ENCODE measurements around the gene MRPL12.

Gene MRPL12

DNA sequence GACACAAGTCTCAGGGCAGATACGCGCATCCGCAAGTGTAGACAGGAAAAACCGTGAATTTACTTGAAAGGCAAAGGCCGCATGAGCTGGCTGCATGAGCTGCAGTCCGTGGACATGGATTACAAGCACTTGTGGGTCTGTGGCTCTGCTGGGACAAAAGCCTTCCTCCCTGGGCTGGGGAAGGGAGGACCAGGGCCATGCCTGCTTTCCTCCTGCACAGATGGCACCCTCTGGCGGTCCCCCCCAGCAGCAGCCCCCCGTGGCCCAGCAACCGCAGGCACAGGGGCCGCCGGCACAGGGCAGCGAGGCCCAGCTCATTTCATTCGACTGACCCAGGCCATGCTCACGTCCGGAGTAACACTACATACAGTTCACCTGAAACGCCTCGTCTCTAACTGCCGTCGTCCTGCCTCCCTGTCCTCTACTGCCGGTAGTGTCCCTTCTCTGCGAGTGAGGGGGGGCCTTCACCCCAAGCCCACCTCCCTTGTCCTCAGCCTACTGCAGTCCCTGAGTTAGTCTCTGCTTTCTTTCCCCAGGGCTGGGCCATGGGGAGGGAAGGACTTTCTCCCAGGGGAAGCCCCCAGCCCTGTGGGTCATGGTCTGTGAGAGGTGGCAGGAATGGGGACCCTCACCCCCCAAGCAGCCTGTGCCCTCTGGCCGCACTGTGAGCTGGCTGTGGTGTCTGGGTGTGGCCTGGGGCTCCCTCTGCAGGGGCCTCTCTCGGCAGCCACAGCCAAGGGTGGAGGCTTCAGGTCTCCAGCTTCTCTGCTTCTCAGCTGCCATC is 1.7 kb upstream of the MRPL12 start:
- DNase-seq (ENCODE audit: low spot score), result no peak

- no peak for DNase-seq (ENCODE audit: low spot score)
These were observed 834 bp downstream of the MRPL12 start for GRCh38 chr17:81703747-81704654.

DNA sequence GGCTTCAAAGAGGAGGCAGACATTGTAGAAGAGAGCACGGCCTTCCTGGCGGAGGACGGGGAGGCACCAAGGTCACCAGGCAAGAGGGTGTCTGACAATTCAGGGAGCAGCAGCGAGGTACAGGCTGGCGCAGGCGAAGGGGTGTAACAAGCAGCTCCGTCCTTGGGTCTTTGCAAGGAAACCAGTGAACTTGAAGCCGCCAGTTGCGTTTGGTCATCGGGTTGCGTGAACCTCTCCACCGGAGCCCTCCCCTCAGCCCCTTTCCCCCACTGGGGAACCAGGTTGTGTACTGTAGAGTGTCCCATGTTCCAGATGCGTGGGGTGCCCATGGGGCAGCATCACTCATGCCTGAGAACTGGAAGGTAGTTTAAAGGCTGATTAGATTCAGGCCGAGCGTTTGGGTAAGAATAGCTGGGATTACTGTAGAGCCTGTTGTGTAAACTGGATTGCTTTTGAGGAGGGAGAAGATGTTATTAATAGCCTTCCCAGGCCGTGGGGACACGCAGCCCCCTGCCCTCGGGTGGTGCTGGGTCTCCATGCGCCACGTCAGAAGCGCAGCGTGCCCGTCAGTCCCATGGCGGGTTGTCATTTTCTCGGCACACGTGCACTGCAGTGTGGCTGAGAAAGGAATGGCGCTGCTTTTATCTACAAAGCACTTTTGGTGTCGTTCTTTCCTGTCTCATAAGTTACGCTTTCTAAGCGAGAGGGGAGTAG is 2.5 kb downstream of the MRPL12 start:
- DNase-seq (ENCODE audit: low spot score), result no peak

DNA sequence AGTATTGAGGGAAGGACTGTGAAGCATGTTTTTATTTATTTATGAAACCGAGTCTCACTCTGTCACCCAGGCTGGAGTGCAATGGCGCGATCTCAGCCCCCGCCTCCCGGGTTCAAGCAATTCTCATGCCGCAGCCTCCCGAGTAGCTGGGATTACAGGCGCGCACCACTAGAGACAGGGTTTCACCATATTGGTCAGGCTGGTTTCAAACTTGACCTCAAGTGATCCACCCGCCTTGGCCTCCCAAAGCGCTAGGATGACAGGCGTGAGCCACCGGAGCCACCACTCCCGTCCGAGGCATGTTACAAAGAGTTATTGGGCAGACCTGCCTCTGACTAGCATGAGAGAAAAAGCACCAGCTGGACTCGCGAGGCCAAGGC is 3.1 kb downstream of the MRPL12 start:
- DNase-seq (ENCODE audit: low spot score), result no peak

DNA sequence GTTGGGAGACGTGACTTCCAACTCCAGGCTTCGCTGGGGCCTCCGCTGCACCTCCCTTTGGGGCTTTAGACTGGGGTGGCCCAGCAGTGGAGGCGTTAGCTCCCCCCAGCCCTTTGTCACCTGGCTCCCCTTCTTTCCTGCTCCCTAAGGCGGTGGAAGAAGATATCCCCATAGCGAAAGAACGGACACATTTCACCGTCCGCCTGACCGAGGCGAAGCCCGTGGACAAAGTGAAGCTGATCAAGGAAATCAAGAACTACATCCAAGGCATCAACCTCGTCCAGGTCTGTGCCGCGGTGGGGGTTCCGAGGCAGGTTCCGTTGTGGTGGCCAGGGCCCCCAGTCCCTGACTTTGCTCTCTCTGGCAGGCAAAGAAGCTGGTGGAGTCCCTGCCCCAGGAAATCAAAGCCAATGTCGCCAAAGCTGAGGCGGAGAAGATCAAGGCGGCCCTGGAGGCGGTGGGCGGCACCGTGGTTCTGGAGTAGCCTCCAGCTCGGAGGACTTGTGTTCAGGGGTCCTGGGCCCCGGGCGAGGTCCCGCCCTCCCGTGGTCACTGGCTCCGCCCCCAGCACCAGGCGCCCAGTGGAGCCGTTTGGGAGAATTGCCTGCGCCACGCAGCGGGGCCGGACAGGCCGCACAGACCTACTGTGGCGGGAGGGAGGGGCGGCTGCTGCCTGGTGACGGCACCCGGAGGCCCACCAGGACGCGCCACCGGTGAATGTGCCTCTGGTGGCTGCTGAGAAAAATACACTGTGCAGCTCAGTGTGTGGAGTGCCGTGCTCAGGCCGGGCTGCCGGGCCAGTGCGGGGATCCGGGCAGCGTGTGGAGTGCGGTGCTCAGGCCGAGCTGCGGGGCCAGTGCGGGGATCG is 3.8 kb downstream of the MRPL12 start:
- DNase-seq (ENCODE audit: low spot score), result no peak

- no peak for DNase-seq (ENCODE audit: low spot score)
These were observed 4.8 kb downstream of the MRPL12 start for GRCh38 chr17:81707725-81708646.

- no peak for DNase-seq (ENCODE audit: low spot score)
These were observed 5.6 kb downstream of the MRPL12 start for GRCh38 chr17:81708739-81709185.

DNA sequence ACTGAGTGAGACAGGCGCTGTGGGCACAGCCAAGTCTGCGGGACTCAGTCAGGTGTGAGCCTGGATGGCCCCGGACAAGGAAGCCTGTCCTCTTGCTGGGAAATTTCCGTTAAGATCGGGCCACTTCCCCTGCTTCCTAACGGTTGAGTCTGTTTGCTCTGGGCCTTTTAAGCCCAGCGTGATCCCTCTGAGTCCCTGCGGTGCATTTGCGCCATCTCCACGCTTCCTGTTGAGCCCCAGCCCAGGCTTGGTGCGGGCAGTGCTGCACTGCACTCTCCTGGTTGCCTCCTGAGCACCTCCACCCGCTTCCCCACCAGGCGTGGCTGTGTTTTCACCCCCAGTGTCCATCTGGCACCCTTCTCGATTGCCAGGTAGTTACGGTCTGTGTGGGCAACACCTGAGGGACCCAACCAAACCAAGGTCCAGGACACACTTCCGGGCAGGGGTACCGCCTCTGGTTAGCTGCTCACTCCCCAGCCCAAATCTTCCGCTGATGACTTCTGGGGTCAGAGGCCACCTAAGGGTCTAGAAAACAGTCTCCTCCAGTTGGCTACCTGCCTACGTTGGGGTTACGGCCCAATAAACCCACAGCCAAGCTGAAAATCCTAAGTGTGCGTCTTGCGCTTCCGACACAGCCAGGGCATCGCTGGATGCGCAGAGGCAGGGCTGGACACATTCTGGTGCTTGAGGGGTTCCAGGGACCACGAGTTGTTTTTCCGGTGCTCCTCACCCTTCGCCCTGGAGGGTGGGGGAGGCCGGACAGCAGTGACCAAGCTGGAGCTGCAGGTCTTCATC is 7.5 kb downstream of the MRPL12 start:
- no peak for DNase-seq (ENCODE audit: low spot score)

- DNase-seq (ENCODE audit: low spot score), result peak; percentile 80
These were observed 8.8 kb downstream of the MRPL12 start, which contains the start of gene SLC25A10 for GRCh38 chr17:81711814-81712467. Gene SLC25A10, plus strand, starts transcription at chr17:81712284. Its CDS starts 143 bp downstream, at chr17:81712427.

DNA sequence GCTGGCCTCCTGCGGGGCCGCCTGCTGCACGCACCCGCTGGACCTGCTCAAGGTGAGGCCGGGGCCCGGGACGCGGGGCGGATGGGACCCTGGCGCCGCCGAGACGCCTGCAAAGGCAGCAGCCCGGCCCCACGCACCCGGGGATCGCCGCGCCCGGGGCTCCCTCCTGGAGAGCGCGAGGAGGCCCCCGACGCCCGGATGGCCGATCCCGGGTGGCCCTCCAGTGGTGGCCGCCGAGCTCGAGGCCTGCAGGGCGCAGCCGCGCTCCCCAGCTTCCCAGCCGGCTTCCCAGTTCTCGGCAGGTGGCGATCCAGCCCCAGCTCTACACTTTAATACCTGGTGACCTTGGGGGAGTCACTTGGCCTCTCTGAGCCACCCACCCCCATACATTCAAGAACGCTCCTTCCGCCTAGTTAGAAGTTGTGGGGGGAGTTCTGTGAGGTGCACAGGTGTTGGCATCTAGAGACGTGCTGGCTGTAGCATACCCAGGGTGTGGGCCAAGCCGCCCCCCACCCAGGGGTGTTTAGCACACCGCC is 9.4 kb downstream of the MRPL12 start:
- DNase-seq (ENCODE audit: low spot score), result no peak

- DNase-seq (ENCODE audit: low spot score), result no peak
These were observed 9.9 kb downstream of the MRPL12 start for GRCh38 chr17:81713004-81713555.

GRCh38 chr17:81713556-81714411 is 10.6 kb downstream of the MRPL12 start:
- DNase-seq (ENCODE audit: low spot score), result no peak

GRCh38 chr17:81714412-81715106 is 11.4 kb downstream of the MRPL12 start:
- no peak for DNase-seq (ENCODE audit: low spot score)

GRCh38 chr17:81715107-81715871 is 12.1 kb downstream of the MRPL12 start:
- no peak for DNase-seq (ENCODE audit: low spot score)

GRCh38 chr17:81715872-81716673 is 12.9 kb downstream of the MRPL12 start:
- no peak for DNase-seq (ENCODE audit: low spot score)
